ENCODE measurements around the gene FLT1. TPM values are rescaled to one million over a fixed set of nuclear protein-coding genes. Genes with fewer than 3 reads are reported as not detected.

The FLT1 gene
- total RNA-seq, 1 experiment from 2014 or later: 0.25 TPM

GRCh38 chr13:28268800-28269223 lies 226.1 kb downstream of the FLT1 start:
- DNase-seq (ENCODE audit: low read depth, low spot score) (no peak), ATAC-seq (no peak)
- Histone ChIP-seq H3K79me2 (ENCODE audit: insufficient read depth, low read length) (no peaks in the 10 kb centered on the region), H3K9ac (ENCODE audit: low read length) (no peak overlapping the region), H3K4me3 (replicated peaks in 1 of 2; ENCODE audit: low read depth in 1 of 2, low read length in 2 of 2) (no peak overlapping the region), H3K9me3 (ENCODE audit: control insufficient read depth in 1 of 2, insufficient read depth in 1 of 2, low read depth in 1 of 2, low read length in 2 of 2) (no peaks in the 10 kb centered on the region), H3K27ac (ENCODE audit: low read depth, low read length) (no peak overlapping the region), H3K4me2 (ENCODE audit: low read length) (no peak overlapping the region), H3K27me3 (ENCODE audit: insufficient read depth, low read length) (no peaks in the 10 kb centered on the region), H2AFZ (ENCODE audit: low read depth, low read length, poor library complexity, severe bottlenecking) (no peak overlapping the region), H4K20me1 (ENCODE audit: insufficient read depth) (no peaks in the 10 kb centered on the region), H3K36me3 (ENCODE audit: control insufficient read depth in 1 of 2, insufficient read depth in 2 of 2, low read length in 2 of 2) (peaks cover 10 to 11% of the 10 kb centered on the region in 2 experiments), H3K9me2 (ENCODE audit: insufficient read depth) (no peaks in the 10 kb centered on the region), H3K4me1 (ENCODE audit: control insufficient read depth in 1 of 2, insufficient read depth in 2 of 2, low read length in 2 of 2) (no peaks in the 10 kb centered on the region)
- CTCF ChIA-PET: no interaction called here
- no peak for TF ChIP-seq SRF (IDR thresholded peaks at IDR 0.05; ENCODE audit: low read depth)
- TF ChIP-seq ZBTB33 (IDR thresholded peaks at IDR 0.05; ENCODE audit: extremely low read depth, insufficient replicate concordance, low read length): no peak
- TF ChIP-seq MAX (IDR thresholded peaks at IDR 0.05): no peak
- no peak for TF ChIP-seq REST (IDR thresholded peaks at IDR 0.05; ENCODE audit: low read depth)
- no peak for TF ChIP-seq JUND (IDR thresholded peaks at IDR 0.05)
- no peak for TF ChIP-seq YY1 (IDR thresholded peaks at IDR 0.05; ENCODE audit: extremely low read depth, insufficient replicate concordance, low read depth, low read length)
- no peak for TF ChIP-seq TCF7L2 (IDR thresholded peaks at IDR 0.05; ENCODE audit: borderline replicate concordance, extremely low read depth, insufficient read depth, insufficient read length)
- TF ChIP-seq RAD21 (IDR thresholded peaks at IDR 0.05; ENCODE audit: low read depth): no peak
- no peak for TF ChIP-seq ELF1 (IDR thresholded peaks at IDR 0.05; ENCODE audit: borderline replicate concordance, low read depth)
- TF ChIP-seq EZH2 (IDR thresholded peaks at IDR 0.05): no peak
- no peak for TF ChIP-seq POLR2AphosphoS5 (IDR thresholded peaks at IDR 0.05; ENCODE audit: low read depth, low read length)
- TF ChIP-seq CEBPB (IDR thresholded peaks at IDR 0.05; ENCODE audit: low read depth): no peak
- no peak for TF ChIP-seq ZNF274 (IDR thresholded peaks at IDR 0.05; ENCODE audit: low read depth, low read length)
- no peak for TF ChIP-seq SP1 (IDR thresholded peaks at IDR 0.05; ENCODE audit: low read depth)
- no peak for TF ChIP-seq CBX3 (IDR thresholded peaks at IDR 0.05; ENCODE audit: low read depth)
- no peak for TF ChIP-seq EZH2phosphoT487 (IDR thresholded peaks at IDR 0.05; ENCODE audit: borderline replicate concordance)
- intact Hi-C loops (cut with micrococcal nuclease): no loop called here
- no TSS peak for BruUV-seq (replicated peaks)
- POLR2A ChIA-PET: no interaction called here
- RAD21 ChIA-PET (ENCODE audit: low non-redundant PET in 1 of 2, low total read pairs in 2 of 2, uncharacterized antibody in 2 of 2, unreplicated experiment in 2 of 2): no interaction called here
